ENCODE data around the gene GFRA1. TPM values are rescaled to one million over a fixed set of nuclear protein-coding genes. Genes with fewer than 3 reads are reported as not detected.
A peak's percentile ranks its signal among the peaks of the same experiment; 100 is the strongest.

GFRA1 gene
- total RNA-seq, 1 experiment from 2014 or later, result 0.30 TPM

DNA sequence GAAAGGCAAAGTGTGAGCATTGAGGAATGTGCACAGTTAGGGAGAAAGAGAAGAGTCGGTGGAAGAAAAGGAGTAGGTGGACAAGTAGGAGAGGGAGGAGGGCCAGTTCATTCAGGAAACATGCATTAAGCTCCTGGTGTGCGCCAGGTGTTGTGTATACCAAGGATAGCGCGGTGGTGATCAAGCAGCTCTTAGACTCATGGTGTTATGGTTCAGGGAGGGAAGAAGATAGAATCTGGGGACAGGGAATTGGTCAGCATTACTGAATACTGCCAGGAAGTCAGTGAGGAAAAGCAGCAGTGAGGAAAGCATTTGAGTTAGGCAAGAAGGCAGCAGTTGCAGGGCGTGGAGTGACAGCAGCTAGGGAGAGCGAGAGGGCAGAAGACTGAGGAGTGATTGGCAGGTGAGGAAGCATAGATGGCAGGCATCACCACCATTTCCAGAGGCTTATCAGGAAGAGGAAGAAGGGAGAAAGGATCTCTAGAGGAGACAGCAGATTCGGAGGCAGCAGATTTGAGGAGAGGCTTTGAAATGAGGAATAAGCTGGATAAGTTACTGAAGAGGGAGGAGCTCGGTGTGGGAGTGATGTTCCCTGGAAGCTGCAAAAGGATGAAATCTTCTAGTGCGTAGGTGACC is 265.6 kb downstream of the GFRA1 start:
- intact Hi-C loops (cut with micrococcal nuclease), result no loop called here
- Histone ChIP-seq H3K4me2 (ENCODE audit: low read length) (no peak overlapping the region), H3K4me1 (ENCODE audit: control insufficient read depth in 1 of 2, insufficient read depth in 2 of 2, low read length in 2 of 2) (no peaks in the 10 kb centered on the region), H3K9me2 (ENCODE audit: insufficient read depth) (no peaks in the 10 kb centered on the region), H3K36me3 (ENCODE audit: control insufficient read depth in 1 of 2, insufficient read depth in 2 of 2, low read length in 2 of 2) (no peaks in the 10 kb centered on the region), H3K79me2 (ENCODE audit: insufficient read depth, low read length) (no peaks in the 10 kb centered on the region), H3K27ac (ENCODE audit: low read depth, low read length) (no peak overlapping the region), H4K20me1 (ENCODE audit: insufficient read depth) (no peaks in the 10 kb centered on the region), H2AFZ (ENCODE audit: low read depth, low read length, poor library complexity, severe bottlenecking) (no peak overlapping the region), H3K9me3 (ENCODE audit: control insufficient read depth in 1 of 2, insufficient read depth in 1 of 2, low read depth in 1 of 2, low read length in 2 of 2) (no peaks in the 10 kb centered on the region), H3K4me3 (replicated peaks in 1 of 2; ENCODE audit: low read depth in 1 of 2, low read length in 2 of 2) (no peak overlapping the region), H3K9ac (ENCODE audit: low read length) (no peak overlapping the region), H3K27me3 (ENCODE audit: insufficient read depth, low read length) (no peaks in the 10 kb centered on the region)
- ChIA-PET RAD21 (ENCODE audit: low non-redundant PET in 1 of 2, low total read pairs in 2 of 2, uncharacterized antibody in 2 of 2, unreplicated experiment in 2 of 2) (no interaction called here), POLR2A (no interaction called here), CTCF (no interaction called here)
- BruUV-seq (replicated peaks), result no TSS peak
- TF ChIP-seq ZFX (IDR thresholded peaks at IDR 0.05), result 0 out of 2 replicates have a peak, but pooled peaks have one; percentile 13
- TF ChIP-seq, protein P1, sequence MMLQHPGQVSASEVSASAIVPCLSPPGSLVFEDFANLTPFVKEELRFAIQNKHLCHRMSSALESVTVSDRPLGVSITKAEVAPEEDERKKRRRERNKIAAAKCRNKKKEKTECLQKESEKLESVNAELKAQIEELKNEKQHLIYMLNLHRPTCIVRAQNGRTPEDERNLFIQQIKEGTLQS (IDR thresholded peaks at IDR 0.05), result no peak
- no peak for TF ChIP-seq CTCF (IDR thresholded peaks at IDR 0.05 in 2 of 3, conservative IDR thresholded peaks at IDR 0.05 in 1 of 3; ENCODE audit: borderline replicate concordance in 1 of 3, insufficient read depth in 1 of 3, low read depth in 2 of 3, low read length in 2 of 3)
- no peak for TF ChIP-seq YY1 (IDR thresholded peaks at IDR 0.05; ENCODE audit: extremely low read depth, insufficient replicate concordance, low read depth, low read length)
- no peak for DNase-seq (ENCODE audit: low read depth, low spot score)
- no peak for ATAC-seq

Other genes starting within 250 kb of the GFRA1 start
- gene CCDC172, start 51.2 kb upstream of the GFRA1 start, total RNA-seq (2021; ENCODE audit: unreplicated experiment), result not detected
- gene PNLIPRP3, start 154.6 kb upstream of the GFRA1 start, total RNA-seq (2021; ENCODE audit: unreplicated experiment), result not detected